Caco-2 (cell line): Measurements from ENCODE around the gene SLTM. TPM values are rescaled to one million over a fixed set of nuclear protein-coding genes. Genes with fewer than 3 reads are reported as not detected.
A peak's percentile ranks its signal among the peaks of the same experiment; 100 is the strongest.
"Not testable (repeated sequence)": the region's sequence is repeated elsewhere in the genome, so short reads cannot be mapped to it uniquely, and the experiment has no call there.

Experiments used
- BruUV-seq: library from RNA; stranded (reverse); fragments of 400-500 nt; replicated peaks from 2 replicates; lab custom pipeline; 2021; lab: Mats Ljungman, UMichigan
- CTCF ChIA-PET: fragments of 300-600 bp; sonication (Branson Sonifier 250); formaldehyde crosslinking; loops from one replicate; lab custom pipeline; 2022; ENCODE audit warnings: antibody characterized with exemption; lab: Charles Lee
- POLR2A ChIA-PET: fragments of 300-600 bp; sonication (Branson Sonifier 250); formaldehyde crosslinking; loops from one replicate; lab custom pipeline; 2022; ENCODE audit warnings: antibody characterized with exemption; lab: Charles Lee
- DNase-seq, 2 experiments: peaks; one replicate each; pipeline versions ENCODE4 v3.0.0 to v3.0.0-alpha.2; 2020 to 2022
- H3K27me3 ChIP-seq: replicated peaks from 2 replicates; pipeline ENCODE4 v1.6.0; 2011; ENCODE audit warnings: low read length; ENCODE audit not compliant: control insufficient read depth, insufficient read depth
- H3K36me3 ChIP-seq: 2 replicates; pipeline ENCODE4 v1.5.1; 2011; ENCODE audit warnings: low read length; ENCODE audit not compliant: control insufficient read depth, insufficient read depth
- H3K4me1 ChIP-seq: fragments of 250-450 bp; sonication (Bioruptor Pico); 2 replicates; pipeline ENCODE4 v1.5.1; 2020; ENCODE audit warnings: mild to moderate bottlenecking
- H3K4me3 ChIP-seq: 2 replicates; pipeline ENCODE4 v1.5.1; 2011; ENCODE audit warnings: low read depth, mild to moderate bottlenecking, control low read depth, low read length
- H3K9me3 ChIP-seq: fragments of 250-450 bp; sonication (Bioruptor Pico); 2 replicates; pipeline ENCODE4 v1.5.1; 2020; ENCODE audit warnings: mild to moderate bottlenecking, moderate library complexity
- H3K27ac Mint-ChIP-seq: one replicate; pipeline ENCODE4 v1.8.0; 2022; ENCODE audit warnings: mixed read lengths; ENCODE audit not compliant: unreplicated experiment
- H3K27me3 Mint-ChIP-seq: one replicate; pipeline ENCODE4 v1.8.0; 2022; ENCODE audit warnings: mixed read lengths; ENCODE audit not compliant: insufficient read depth, unreplicated experiment
- H3K36me3 Mint-ChIP-seq: one replicate; pipeline ENCODE4 v1.8.0; 2022; ENCODE audit warnings: mild to moderate bottlenecking, mixed read lengths; ENCODE audit not compliant: insufficient read depth, unreplicated experiment
- H3K4me1 Mint-ChIP-seq: one replicate; pipeline ENCODE4 v1.8.0; 2022; ENCODE audit warnings: low read depth, mixed read lengths; ENCODE audit not compliant: unreplicated experiment
- H3K4me3 Mint-ChIP-seq: one replicate; pipeline ENCODE4 v1.8.0; 2022; ENCODE audit warnings: mild to moderate bottlenecking, moderate library complexity, mixed read lengths; ENCODE audit not compliant: unreplicated experiment
- H3K9me3 Mint-ChIP-seq: one replicate; pipeline ENCODE4 v1.8.0; 2022; ENCODE audit warnings: mixed read lengths; ENCODE audit not compliant: unreplicated experiment
- intact Hi-C: fragments of 100-400 bp; cut with micrococcal nuclease; formaldehyde crosslinking; loops from one replicate; pipeline ENCODE4 v1.10.0; 2022; ENCODE audit not compliant: unreplicated experiment
- total RNA-seq: library from RNA; stranded (reverse); gene quantifications from 2 replicates; pipeline ENCODE4 v1.2.3, GENCODE V29; 2022
- TF ChIP-seq, protein P1 (sequence below), 2 experiments: fragments of 200-600 bp in 1 of 2; IDR thresholded peaks; 1 replicate in 1 of 2; 2 replicates in 1 of 2; pipeline versions ENCODE4 v1.5.1 to v1.8.0; 2011 to 2022; ENCODE audit warnings: antibody characterized with exemption in 1 of 2, control low read depth in 1 of 2, inconsistent platforms in 1 of 2, low read depth in 1 of 2, low read length in 1 of 2, mild to moderate bottlenecking in 1 of 2, moderate library complexity in 1 of 2; ENCODE audit not compliant: insufficient read depth in 1 of 2, severe bottlenecking in 1 of 2, unreplicated experiment in 1 of 2

SLTM gene
- total RNA-seq, 1 experiment from 2014 or later, result 79.5 TPM

GRCh38 chr15:58889363-58889762 is 44.1 kb downstream of the SLTM start:
- CTCF ChIA-PET, result no interaction called here
- TF ChIP-seq, protein P1, sequence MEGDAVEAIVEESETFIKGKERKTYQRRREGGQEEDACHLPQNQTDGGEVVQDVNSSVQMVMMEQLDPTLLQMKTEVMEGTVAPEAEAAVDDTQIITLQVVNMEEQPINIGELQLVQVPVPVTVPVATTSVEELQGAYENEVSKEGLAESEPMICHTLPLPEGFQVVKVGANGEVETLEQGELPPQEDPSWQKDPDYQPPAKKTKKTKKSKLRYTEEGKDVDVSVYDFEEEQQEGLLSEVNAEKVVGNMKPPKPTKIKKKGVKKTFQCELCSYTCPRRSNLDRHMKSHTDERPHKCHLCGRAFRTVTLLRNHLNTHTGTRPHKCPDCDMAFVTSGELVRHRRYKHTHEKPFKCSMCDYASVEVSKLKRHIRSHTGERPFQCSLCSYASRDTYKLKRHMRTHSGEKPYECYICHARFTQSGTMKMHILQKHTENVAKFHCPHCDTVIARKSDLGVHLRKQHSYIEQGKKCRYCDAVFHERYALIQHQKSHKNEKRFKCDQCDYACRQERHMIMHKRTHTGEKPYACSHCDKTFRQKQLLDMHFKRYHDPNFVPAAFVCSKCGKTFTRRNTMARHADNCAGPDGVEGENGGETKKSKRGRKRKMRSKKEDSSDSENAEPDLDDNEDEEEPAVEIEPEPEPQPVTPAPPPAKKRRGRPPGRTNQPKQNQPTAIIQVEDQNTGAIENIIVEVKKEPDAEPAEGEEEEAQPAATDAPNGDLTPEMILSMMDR (IDR thresholded peaks at IDR 0.05; ENCODE audit: insufficient read depth in 1 of 2, low read depth in 1 of 2, low read length in 1 of 2, severe bottlenecking in 1 of 2, unreplicated experiment in 1 of 2), result no peak
- no peaks in the 10 kb centered on the region for H3K27me3 ChIP-seq
- H3K4me1 ChIP-seq, result peaks cover 5% of the 10 kb centered on the region; the same call in 1 of the 2 replicates
- Mint-ChIP-seq H3K27me3 (no peaks in the 10 kb centered on the region), H3K36me3 (peaks cover 84% of the 10 kb centered on the region), H3K4me3 (no peak overlapping the region), H3K4me1 (no peaks in the 10 kb centered on the region), H3K9me3 (no peaks in the 10 kb centered on the region), H3K27ac (no peak overlapping the region)
- no peaks in the 10 kb centered on the region for H3K9me3 ChIP-seq
- no peak overlapping the region for H3K4me3 ChIP-seq
- H3K36me3 ChIP-seq, result no peaks in the 10 kb centered on the region; the same call in 1 of the 2 replicates
- POLR2A ChIA-PET, result interaction anchor here (0.6 kb wide), 1 partner anchor 22 kb away, joined by 3 read pairs; no protein-coding TSS in a partner anchor
- intact Hi-C loops, result no loop called here
- BruUV-seq, result no TSS peak
- no peak for DNase-seq

- no peak overlapping the region for H3K4me3 Mint-ChIP-seq
- H3K4me1 Mint-ChIP-seq, result no peaks in the 10 kb centered on the region
- TSS peak; percentile 56 for BruUV-seq
- H3K27ac Mint-ChIP-seq, result no peak overlapping the region
- POLR2A ChIA-PET, result no interaction called here
- no peak for DNase-seq
- Histone ChIP-seq H3K36me3 (no peaks in the 10 kb centered on the region; the same call in 1 of the 2 replicates), H3K4me1 (no peaks in the 10 kb centered on the region), H3K9me3 (no peaks in the 10 kb centered on the region), H3K27me3 (no peaks in the 10 kb centered on the region), H3K4me3 (no peak overlapping the region)
- intact Hi-C loops, result no loop called here
- no peaks in the 10 kb centered on the region for H3K27me3 Mint-ChIP-seq
- CTCF ChIA-PET, result no interaction called here
- no peaks in the 10 kb centered on the region for H3K9me3 Mint-ChIP-seq
- H3K36me3 Mint-ChIP-seq, result peaks cover 84% of the 10 kb centered on the region
- TF ChIP-seq, protein P1 (IDR thresholded peaks at IDR 0.05; ENCODE audit: insufficient read depth in 1 of 2, low read depth in 1 of 2, low read length in 1 of 2, severe bottlenecking in 1 of 2, unreplicated experiment in 1 of 2), result no peak
These were observed 46.6 kb downstream of the SLTM start for GRCh38 chr15:58886921-58887320.

DNA sequence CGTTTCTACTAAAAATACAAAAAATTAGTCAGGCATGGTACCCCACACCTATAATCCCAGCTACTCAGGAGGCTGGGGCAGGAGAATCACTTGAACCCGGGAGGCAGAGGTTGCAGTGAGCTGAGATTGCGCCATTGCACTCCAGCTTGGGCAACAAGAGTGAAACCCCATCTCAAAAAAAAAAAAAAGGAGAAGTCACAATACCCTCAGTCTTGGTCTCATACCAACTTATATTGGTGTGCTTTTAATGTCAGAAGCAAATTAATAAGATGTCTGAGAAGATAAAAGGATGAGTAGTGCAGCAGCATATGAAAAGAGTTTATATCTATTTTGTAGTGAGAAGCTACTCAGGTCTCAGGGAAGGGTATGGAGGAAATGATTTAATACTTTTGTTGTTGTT is 49.6 kb downstream of the SLTM start:
- H3K4me3 ChIP-seq, H3K27ac Mint-ChIP-seq, POLR2A ChIA-PET, H3K27me3 Mint-ChIP-seq, BruUV-seq, H3K27me3 ChIP-seq, H3K36me3 ChIP-seq, H3K9me3 ChIP-seq, H3K4me3 Mint-ChIP-seq, DNase-seq, CTCF ChIA-PET, H3K9me3 Mint-ChIP-seq, H3K4me1 Mint-ChIP-seq, H3K4me1 ChIP-seq, intact Hi-C loops: not testable (repeated sequence)
- H3K36me3 Mint-ChIP-seq, result peaks cover 88% of the 10 kb centered on the region

- H3K27me3 Mint-ChIP-seq, result no peaks in the 10 kb centered on the region
- Histone ChIP-seq H3K9me3 (no peaks in the 10 kb centered on the region), H3K4me3 (no peak overlapping the region), H3K36me3 (peaks cover 3% of the 10 kb centered on the region; the same call in 1 of the 2 replicates), H3K27me3 (no peaks in the 10 kb centered on the region), H3K4me1 (no peaks in the 10 kb centered on the region)
- no peak overlapping the region for H3K4me3 Mint-ChIP-seq
- intact Hi-C loops, result no loop called here
- TF ChIP-seq, protein P1 (IDR thresholded peaks at IDR 0.05; ENCODE audit: insufficient read depth in 1 of 2, low read depth in 1 of 2, low read length in 1 of 2, severe bottlenecking in 1 of 2, unreplicated experiment in 1 of 2), result no peak
- no peak for DNase-seq
- peaks cover 91% of the 10 kb centered on the region for H3K36me3 Mint-ChIP-seq
- no peaks in the 10 kb centered on the region for H3K4me1 Mint-ChIP-seq
- ChIA-PET POLR2A (no interaction called here), CTCF (no interaction called here)
- BruUV-seq, result no TSS peak
- H3K27ac Mint-ChIP-seq, result no peak overlapping the region
- no peaks in the 10 kb centered on the region for H3K9me3 Mint-ChIP-seq
These were observed 51.2 kb downstream of the SLTM start for GRCh38 chr15:58882243-58882642.
